Measurements from ENCODE around the gene WDR77. TPM values are rescaled to one million over a fixed set of nuclear protein-coding genes. Genes with fewer than 3 reads are reported as not detected.

Gene WDR77
- 46.1 and 49.2 TPM in 2 replicates for total RNA-seq (2014; rRNA removed; shearing (Covaris generic))

DNA sequence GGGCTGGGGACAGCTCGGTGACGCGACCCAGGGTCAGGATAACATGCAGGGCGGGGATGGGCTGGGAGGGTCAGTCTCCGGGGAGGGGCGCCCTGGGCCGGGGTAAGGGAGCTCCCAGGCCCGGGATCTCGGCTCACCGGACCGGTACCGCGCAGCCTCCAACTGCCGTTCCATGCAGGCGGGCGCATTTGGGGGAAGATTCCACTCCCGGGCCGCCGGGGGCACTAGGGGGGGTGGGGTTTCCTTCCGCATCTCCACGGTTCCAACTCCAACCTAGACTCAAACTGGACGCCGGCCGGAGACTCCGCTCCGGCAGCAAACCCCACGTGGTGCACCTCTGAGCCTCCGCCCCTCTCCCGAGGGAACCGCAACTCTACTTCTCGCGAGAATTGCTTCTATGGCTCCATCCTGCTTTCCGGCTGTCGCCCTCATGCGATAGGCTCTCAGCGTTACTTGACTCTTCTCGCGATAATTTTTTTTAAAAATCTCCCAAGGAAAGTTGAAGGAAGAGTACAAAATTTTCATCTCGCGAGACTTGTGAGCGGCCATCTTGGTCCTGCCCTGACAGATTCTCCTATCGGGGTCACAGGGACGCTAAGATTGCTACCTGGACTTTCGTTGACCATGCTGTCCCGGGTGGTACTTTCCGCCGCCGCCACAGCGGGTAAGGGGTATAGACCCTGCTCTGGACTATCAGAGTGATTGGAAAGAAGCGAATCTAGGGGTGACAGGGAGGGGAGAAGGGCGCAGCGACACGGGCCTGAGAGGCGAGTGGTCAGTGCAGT, at the start of gene WDR77, which contains the start of gene ATP5PB:
TSS of gene WDR77 (minus strand) at position 339 of the 785 bp plus-strand sequence. CDS start at position 252, 87 bp downstream.
TSS of gene ATP5PB (plus strand) at position 547 of the 785 bp plus-strand sequence. CDS start at position 625, 78 bp downstream.
- DNase-seq (ENCODE audit: low spot score): peak; percentile 97

DNA sequence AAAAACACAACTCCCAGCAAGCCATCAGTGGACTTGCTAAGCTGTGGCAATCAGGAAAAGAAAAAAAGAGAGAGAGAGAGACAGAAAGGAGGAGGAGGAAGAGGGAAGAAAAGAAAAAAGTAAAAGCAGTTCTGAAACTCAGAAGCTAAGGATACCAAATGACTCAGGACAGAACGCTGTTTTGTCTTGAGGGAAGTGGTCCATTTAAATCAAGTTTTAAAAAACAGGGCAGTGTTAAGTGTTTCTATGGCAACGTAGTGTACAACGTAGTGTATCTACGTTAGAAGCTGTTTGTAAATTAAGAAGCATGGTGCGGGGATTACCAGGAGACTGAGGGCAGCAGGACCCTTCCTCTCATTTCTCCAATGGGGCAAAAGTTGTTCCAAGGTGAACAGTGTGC, 48.5 kb upstream of the WDR77 start:
- DNase-seq (ENCODE audit: low spot score): no peak

DNA sequence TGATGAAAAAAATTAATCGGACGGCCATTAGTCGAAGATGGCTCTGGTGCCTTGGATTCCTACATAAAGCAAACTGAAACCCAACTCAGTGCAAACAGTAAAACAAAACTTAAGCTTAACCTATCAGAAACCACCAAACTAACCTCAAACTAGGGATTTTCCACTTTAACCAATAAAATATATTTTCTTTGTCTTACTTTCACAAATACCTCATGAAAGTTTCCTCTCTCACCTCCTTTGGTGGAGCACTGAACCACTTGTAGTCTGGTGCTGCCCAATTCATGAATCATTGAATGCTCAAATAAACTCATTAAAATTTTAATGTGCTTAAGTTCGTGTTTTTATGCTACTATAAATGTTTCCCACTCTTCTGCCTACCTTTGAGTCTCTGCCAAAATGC, 47.3 kb upstream of the WDR77 start:
- DNase-seq (ENCODE audit: low spot score): no peak

DNA sequence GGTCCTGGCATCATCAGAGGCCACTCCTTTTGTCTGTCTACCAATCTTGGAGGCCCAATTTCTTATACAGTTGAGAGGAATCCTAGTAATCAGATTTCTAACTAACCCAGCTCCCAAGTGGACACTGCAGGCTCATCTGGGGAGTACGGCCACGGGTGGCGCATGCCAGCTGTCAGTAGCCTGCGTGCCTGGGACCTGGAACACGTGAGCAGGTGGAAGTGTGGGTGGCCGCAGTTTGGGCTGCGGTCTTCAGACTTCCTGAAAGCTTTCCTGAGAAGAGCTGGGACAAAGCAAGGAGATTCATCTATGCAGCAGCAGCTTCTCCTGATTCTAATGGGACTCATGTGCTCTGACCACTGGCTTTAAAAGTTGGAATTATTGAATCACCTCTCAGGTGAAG, 42.0 kb upstream of the WDR77 start:
- no peak for DNase-seq (ENCODE audit: low spot score)

DNA sequence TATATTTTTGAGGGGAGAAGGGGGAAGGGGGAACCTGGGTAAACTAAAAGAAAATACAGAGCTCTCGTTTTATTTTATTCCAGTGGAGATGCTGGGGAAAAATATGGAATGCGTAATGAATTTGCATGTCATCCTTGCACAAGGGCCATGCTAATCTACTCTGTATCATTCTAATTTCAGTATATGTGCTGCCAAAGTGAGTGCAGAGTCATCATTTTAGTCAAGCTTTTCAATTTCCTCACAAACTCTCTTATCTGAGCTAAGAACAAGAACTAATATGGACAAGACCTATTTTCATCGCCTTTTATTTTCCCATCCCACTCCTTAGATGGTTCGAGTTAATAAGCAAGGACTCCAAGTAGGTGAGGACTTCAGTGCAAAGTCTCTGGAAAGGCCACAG, 41.2 kb upstream of the WDR77 start:
- no peak for DNase-seq (ENCODE audit: low spot score)

DNA sequence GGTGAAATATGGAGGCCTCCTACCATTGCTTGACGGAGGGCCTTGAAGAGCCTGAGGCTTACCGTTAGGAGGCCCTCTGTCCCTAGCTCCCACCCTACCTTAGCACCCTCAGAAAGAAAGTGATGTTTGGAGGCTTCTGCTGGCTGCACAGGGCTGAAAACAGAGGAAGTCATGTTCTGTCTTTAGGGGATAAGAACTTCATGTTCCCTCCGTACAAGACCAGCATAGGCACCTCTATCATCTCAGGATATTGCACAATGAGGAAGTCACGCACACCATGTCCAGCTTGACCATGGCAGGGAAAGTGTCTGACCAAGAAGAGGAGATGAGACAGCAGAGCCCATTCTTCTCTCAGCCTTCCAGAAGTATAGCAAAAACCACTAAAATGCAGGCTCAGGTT, 40.5 kb upstream of the WDR77 start:
- DNase-seq (ENCODE audit: low spot score): no peak

DNA sequence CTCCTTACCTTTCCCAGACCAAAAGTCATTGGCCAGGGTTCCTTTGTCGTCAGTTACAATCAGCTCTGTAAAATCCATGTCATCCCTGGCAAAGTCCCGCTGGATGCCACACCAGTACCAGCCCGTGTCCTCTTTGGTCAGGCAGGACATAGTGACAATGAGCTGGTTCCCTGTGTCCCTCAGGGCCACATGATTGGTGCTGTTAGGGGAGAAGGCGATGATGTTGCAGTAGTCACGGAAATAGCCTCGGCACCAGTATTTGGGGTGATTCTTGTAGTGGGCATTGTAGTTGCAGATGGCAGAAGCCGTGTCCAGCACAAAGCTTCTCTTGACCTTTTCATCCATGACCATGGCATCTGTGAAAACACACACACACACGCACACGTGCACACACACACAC, 39.6 kb upstream of the WDR77 start:
- DNase-seq (ENCODE audit: low spot score): no peak

DNA sequence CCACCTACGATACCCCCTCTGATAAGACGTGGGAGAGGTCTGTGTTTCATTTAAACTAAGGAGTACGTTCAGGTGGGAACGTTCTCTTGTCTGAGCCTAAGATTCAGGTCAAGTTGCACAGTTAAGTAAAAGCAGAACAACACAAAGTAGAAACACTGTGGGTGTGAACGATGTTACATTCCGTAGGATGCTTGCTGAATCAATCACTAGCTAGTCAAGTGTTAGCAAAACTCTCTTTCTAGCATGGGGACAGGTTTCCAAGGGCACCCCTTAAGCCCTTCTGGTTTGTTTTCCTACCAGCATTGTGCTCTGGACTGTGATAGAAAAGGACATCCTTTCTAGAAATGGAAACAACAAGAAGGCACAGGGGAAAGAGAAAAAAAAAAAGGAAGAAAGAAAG, 38.1 kb upstream of the WDR77 start:
- DNase-seq (ENCODE audit: low spot score): no peak

DNA sequence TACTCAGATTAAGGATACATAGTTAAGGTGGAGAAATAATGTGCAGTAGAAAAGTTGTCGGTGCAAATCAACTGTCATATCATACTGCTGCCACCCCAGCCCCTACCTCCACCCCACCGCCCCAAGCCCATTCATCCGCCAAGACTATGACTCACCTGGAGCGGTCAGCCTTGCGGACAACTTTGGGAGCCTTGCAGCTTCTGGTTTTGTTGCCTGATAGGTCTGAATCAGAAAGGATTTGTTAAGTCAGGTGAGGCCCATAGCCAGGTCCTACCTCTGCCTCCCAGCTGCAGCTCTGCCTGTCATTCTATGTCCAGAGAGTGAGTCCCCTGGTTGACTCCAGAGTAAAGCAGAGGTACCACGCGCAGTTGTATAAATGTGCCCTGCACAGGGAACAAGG, 37.4 kb upstream of the WDR77 start:
- no peak for DNase-seq (ENCODE audit: low spot score)

DNA sequence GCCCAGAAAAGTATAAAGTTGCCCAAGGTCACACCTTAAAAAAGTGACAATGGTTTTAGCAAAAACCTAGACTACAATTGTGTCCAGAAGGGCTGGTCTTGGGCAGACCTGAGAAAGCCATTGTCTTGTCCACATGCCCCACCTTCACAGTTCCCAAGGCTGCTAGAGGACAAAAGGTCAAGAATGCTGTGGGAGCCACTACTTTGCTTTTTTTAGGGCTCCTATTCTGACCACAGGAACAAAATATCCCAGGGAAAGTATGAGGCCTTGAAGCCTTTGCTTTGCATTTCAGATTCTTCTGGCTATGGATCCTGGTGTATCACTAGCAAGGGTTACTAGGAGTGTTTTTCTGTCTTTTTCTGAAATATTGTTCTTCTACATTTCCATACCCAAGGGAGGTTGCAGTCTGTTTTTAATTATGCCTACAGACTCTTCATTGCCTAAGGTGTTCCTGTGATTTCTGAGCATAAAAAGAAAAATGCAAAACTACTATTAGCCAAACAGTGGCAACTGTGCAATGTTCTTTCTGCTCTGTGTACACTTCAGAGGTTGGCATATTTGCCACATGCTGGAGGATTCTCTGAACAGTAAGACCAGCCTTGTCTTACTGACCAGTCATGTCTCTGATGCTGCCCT, 35.5 kb upstream of the WDR77 start:
- DNase-seq (ENCODE audit: low spot score): no peak

DNA sequence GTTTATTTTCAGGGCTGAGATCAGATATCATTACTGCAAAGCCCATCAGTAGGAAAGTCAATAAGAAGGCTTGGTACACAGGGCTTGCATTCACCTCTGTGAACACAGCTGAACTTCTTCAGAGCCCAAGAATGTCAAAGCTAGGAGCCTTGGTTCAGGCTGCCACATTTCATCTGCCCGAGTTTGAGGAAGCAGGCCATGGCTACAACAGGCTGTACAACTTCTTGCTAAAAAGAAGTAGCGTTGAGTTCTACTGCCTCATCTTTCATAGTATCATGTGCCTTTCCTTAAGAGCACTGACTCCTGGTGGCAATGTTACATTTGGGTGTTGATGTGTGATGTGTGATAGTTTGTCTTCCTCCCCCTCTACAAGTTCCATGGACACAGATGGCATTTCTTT, 34.8 kb upstream of the WDR77 start:
- no peak for DNase-seq (ENCODE audit: low spot score)

DNA sequence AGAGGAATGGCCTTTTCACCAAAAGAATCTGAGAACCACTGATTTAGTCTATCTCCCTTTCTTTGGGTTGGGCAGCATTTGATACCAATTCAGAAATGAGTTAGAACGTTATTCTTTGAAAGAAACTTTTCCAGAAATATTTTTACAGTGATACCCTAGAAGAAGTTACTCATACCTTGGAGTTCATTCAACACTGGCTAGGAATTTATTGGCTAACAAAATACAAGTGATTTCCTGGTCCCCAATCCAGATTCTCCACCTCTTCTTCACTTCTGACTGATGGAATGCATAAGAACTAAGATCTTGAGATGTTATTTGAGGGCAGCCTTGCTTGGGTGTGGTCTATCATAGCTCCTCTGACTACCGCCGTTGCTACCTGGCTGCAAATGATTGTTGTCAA, 34.1 kb upstream of the WDR77 start:
- DNase-seq (ENCODE audit: low spot score): no peak

DNA sequence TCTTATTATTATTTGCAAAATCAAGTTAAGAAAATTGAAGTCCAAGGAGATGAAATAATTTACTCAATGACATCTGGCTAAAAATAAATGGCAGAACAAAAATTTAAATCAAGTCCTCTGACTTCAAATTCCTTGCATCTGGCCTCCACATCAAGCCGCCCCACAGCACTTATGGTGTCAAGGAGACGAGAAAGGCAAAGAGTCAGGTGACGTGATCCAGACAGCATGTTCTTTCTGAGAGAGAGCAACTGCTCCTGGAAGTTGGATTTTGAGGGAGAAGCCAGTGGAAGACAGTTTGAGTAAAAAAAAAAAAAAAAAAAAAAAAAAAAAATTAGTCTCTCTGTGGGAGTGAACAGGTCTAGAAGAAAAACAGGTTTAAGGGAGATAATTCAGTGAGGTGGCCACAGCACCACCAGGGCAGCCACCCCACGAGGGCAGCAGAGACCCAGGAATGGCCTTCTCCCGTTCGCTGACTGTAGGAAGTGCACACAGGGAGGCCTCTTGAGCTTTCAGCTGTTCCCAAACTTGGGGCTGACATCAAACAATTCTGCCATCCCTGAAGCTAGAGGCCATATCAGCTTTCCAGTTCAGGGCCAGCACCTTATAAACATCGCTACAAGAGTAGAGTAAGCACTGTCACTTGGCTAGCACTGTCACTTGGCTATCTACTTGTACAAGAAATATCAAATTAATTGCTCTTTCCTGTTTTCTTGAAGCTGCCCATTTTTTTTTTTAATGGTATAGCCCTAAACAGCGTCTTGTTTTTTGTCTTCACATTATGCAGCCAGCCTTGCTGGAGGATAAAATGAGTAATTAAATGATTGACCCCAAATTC, 32.5 kb upstream of the WDR77 start:
- DNase-seq (ENCODE audit: low spot score): peak; percentile 54

DNA sequence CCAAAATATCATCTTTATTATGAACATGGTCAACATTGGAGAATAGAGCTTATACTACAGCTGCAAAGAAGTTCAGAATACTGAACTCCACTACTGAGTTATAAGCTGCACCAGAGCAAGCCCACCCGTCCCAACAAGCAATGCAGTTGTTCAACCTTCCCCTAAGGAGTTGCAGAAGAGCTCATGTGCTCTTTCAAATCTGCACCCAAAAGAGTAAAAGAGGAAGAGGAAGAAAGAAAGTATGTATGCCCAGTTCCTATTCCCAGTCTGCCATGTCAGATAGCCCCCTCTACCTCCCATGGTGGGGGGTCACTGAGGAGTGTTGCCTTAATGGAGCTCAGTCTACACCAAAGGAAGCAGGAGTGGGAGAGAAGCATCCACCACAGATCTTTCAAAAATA, 31.6 kb upstream of the WDR77 start:
- DNase-seq (ENCODE audit: low spot score): no peak

DNA sequence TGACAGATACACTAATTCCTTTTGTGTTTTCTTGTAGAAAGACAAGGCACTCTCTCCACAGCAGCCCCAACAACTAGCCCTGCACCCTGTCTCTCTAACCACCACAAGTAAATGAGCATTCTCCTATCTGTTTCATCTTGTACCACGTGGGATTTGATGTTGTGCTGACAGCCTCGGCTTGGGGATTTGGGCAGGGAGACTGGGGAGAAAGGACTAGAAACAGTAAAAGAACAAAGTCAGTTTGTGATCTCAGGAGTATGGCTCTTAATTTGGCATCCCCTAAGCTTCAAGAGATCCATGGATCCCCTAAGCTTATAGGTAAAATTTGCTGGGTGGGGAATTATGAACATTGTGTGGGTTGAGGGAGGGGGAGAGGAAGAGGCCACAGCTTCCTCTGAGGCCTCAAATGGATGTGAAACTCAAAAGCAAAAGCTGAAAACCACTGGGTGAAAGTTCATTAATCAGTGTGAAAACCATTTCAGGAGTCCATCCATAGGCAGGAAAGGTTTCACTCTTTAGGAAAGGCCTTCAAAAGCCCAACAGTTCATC, 27.8 kb upstream of the WDR77 start:
- no peak for DNase-seq (ENCODE audit: low spot score)

DNA sequence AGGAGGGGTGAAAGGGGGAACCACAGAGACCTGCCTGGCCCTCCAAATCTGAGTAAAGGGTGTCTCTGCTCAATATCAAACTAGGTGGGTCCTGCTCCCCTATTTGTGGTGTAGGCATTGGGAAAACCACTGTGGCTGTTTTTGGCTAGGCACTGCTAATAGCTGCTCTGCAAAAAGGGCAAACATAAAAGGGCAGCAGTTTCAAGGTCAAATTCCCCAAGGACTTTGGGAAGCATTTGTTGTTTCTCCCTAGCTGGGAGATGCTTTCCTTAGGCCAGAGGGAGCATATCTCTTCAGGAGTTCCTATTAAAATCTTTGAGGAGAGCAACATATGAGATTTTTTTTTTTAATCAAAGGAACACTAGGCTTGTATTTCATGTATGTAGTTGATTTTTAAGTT, 27.2 kb upstream of the WDR77 start:
- no peak for DNase-seq (ENCODE audit: low spot score)

DNA sequence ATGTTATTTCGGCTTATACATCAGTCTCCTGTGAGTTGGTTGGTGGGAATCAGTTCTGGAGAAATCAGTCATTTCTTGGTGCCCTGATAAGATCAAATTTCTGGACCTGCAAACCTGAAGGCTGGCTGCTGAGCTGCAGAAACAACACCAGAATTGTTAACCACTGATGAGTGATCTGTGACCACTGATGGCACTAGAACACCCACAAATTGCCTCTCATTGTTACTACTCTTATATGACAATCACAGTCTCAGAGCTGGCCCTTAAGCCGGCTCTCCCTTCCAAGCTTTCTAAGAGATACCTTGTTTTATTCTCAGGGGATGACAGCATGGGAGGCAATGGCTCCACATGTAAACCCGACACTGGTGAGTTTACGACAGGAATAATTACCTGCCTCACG, 26.6 kb upstream of the WDR77 start:
- no peak for DNase-seq (ENCODE audit: low spot score)

DNA sequence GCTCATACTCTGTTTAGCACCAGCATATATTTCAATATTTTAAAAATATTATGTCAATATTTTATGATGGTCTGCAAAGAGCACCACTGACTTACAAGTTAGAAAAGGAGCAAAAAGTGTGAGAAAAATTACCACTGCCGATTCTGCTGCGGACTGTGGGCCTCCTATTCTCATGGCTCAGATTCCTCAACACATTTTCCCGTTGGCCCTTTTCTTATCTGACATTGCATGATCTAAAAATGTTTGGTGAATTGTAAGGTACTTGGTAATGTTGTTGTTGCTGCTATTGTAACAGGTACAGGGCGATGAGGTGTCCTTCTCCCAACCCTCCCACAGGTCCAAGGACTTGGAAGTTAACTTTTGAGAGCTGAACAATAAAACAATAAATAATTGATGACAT, 25.5 kb upstream of the WDR77 start:
- DNase-seq (ENCODE audit: low spot score): no peak

DNA sequence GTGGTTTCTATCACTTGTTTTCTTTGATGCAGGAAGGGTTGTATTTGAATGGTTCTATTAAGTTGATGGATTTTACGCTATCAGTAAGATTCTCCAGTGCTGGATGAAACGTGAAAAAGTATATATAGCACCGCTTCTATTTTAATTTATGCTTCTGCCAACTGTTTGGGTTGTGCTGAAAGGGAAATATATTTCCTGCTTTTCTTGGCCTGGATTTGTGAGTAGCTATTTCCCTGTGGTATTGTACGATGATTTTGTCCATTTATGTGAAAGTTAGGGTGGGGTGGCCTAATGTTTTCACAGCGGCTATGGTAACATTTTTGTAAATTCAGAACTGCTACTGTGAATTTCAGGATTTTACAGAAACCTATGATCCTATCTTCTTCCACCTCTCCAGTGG, 25.1 kb upstream of the WDR77 start:
- DNase-seq (ENCODE audit: low spot score): no peak

DNA sequence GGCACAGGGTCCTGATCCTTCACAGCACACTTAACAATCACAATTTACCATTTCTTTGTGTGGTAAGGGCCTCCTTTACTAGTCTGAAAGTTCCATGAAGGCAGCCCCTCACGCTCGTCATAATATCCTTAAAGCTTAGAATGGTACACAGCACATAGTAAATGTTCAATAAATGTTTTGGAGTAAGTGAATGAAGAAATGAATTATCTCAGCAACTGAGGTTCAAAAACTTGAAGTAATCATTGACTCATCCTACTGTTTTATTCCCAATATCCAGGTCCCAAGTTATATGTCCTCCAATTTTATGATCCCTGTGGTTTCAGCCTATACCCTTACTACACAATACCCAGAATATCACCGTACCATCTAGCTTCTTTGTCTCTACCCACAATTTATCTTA, 22.5 kb upstream of the WDR77 start:
- no peak for DNase-seq (ENCODE audit: low spot score)

DNA sequence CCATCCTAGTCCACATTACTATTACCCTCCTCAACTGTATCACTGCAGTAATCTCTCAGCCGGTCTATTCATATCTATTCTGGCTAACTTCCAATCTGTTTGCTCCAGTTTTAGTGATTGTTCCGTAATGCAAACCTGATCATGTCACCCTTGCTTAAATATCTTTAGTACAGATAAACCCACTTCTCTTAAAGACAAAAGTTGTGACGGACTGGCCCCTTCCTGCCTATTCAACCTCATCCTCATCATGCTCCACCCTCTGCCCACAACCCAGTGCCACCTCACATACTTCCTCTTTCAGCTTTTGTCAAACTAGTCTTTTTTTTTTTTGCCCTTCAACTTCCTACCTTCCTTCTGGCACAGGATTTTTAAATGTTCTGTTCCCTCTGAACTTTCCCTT, 22.0 kb upstream of the WDR77 start:
- DNase-seq (ENCODE audit: low spot score): no peak

DNA sequence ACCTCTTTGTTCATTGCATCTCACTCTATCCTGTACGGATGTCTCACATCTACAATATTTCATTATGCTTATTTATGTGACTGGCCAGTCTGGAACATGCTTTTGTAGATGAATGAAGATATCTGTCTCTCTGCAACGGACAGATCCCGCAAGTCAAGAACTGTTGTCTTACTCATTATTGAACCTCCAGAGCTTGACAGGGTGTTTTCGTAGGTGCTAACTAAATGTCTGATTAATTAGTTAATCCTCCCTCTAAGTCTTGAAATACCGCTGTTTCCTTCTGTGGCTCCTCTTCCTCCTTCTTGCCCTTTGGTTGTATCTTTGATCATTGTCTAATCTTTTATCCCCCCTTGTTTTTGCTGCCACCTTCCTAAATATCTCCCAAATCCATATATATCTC, 21.5 kb upstream of the WDR77 start:
- no peak for DNase-seq (ENCODE audit: low spot score)

Measured in A172 (cell line).